Measurements from ENCODE around the gene ADCY2.

ADCY2 gene

GRCh38 chr5:7779019-7780005 lies 383.4 kb downstream of the ADCY2 start:
- Histone ChIP-seq H3K4me1 (ENCODE audit: control insufficient read depth, insufficient read depth, low read length) (no peaks in the 10 kb centered on the region), H3K9ac (ENCODE audit: low read depth, low read length) (no peak overlapping the region), H3K36me3 (ENCODE audit: control insufficient read depth, insufficient read depth, low read length) (peaks cover 3% of the 10 kb centered on the region), H3K4me3 (ENCODE audit: low read depth, low read length) (no peak overlapping the region), H3K27me3 (ENCODE audit: control insufficient read depth, insufficient read depth, low read length) (no peaks in the 10 kb centered on the region), H3K9me3 (ENCODE audit: control insufficient read depth, insufficient read depth, low read length) (no peaks in the 10 kb centered on the region)

GRCh38 chr5:7781899-7782298 lies 386.0 kb downstream of the ADCY2 start:
- Histone ChIP-seq H3K36me3 (ENCODE audit: control insufficient read depth, insufficient read depth, low read length) (peaks cover 3% of the 10 kb centered on the region), H3K9me3 (ENCODE audit: control insufficient read depth, insufficient read depth, low read length) (no peaks in the 10 kb centered on the region), H3K27me3 (ENCODE audit: control insufficient read depth, insufficient read depth, low read length) (no peaks in the 10 kb centered on the region), H3K4me1 (ENCODE audit: control insufficient read depth, insufficient read depth, low read length) (peaks cover 6% of the 10 kb centered on the region), H3K4me3 (ENCODE audit: low read depth, low read length) (no peak overlapping the region), H3K9ac (ENCODE audit: low read depth, low read length) (no peak overlapping the region)

- H3K9ac ChIP-seq (ENCODE audit: low read depth, low read length), result no peak overlapping the region
- no peaks in the 10 kb centered on the region for H3K36me3 ChIP-seq (ENCODE audit: control insufficient read depth, insufficient read depth, low read length)
- no peaks in the 10 kb centered on the region for H3K27me3 ChIP-seq (ENCODE audit: control insufficient read depth, insufficient read depth, low read length)
- H3K4me3 ChIP-seq (ENCODE audit: low read depth, low read length), result no peak overlapping the region
- no peaks in the 10 kb centered on the region for H3K9me3 ChIP-seq (ENCODE audit: control insufficient read depth, insufficient read depth, low read length)
- peaks cover 6% of the 10 kb centered on the region for H3K4me1 ChIP-seq (ENCODE audit: control insufficient read depth, insufficient read depth, low read length)
Measured at GRCh38 chr5:7784683-7785380, 388.9 kb downstream of the ADCY2 start.

- no peak overlapping the region for H3K9ac ChIP-seq (ENCODE audit: low read depth, low read length)
- H3K4me1 ChIP-seq (ENCODE audit: control insufficient read depth, insufficient read depth, low read length), result peaks cover 6% of the 10 kb centered on the region
- no peaks in the 10 kb centered on the region for H3K27me3 ChIP-seq (ENCODE audit: control insufficient read depth, insufficient read depth, low read length)
- H3K36me3 ChIP-seq (ENCODE audit: control insufficient read depth, insufficient read depth, low read length), result peaks cover 3% of the 10 kb centered on the region
- H3K9me3 ChIP-seq (ENCODE audit: control insufficient read depth, insufficient read depth, low read length), result no peaks in the 10 kb centered on the region
- no peak overlapping the region for H3K4me3 ChIP-seq (ENCODE audit: low read depth, low read length)
Measured at GRCh38 chr5:7787770-7788169, 391.8 kb downstream of the ADCY2 start.

- Histone ChIP-seq H3K27me3 (ENCODE audit: control insufficient read depth, insufficient read depth, low read length) (no peaks in the 10 kb centered on the region), H3K9ac (ENCODE audit: low read depth, low read length) (no peak overlapping the region), H3K4me1 (ENCODE audit: control insufficient read depth, insufficient read depth, low read length) (peaks cover 6% of the 10 kb centered on the region), H3K4me3 (ENCODE audit: low read depth, low read length) (no peak overlapping the region), H3K9me3 (ENCODE audit: control insufficient read depth, insufficient read depth, low read length) (no peaks in the 10 kb centered on the region), H3K36me3 (ENCODE audit: control insufficient read depth, insufficient read depth, low read length) (peaks cover 6% of the 10 kb centered on the region)
Measured at GRCh38 chr5:7789567-7789966, 393.6 kb downstream of the ADCY2 start.

- peaks cover 3% of the 10 kb centered on the region for H3K4me1 ChIP-seq (ENCODE audit: control insufficient read depth, insufficient read depth, low read length)
- H3K27me3 ChIP-seq (ENCODE audit: control insufficient read depth, insufficient read depth, low read length), result no peaks in the 10 kb centered on the region
- H3K36me3 ChIP-seq (ENCODE audit: control insufficient read depth, insufficient read depth, low read length), result peaks cover 6% of the 10 kb centered on the region
- no peak overlapping the region for H3K4me3 ChIP-seq (ENCODE audit: low read depth, low read length)
- H3K9me3 ChIP-seq (ENCODE audit: control insufficient read depth, insufficient read depth, low read length), result no peaks in the 10 kb centered on the region
- H3K9ac ChIP-seq (ENCODE audit: low read depth, low read length), result no peak overlapping the region
Measured at GRCh38 chr5:7793895-7794294, 398.0 kb downstream of the ADCY2 start.

GRCh38 chr5:7794311-7794710 lies 398.4 kb downstream of the ADCY2 start:
- Histone ChIP-seq H3K27me3 (ENCODE audit: control insufficient read depth, insufficient read depth, low read length) (no peaks in the 10 kb centered on the region), H3K9me3 (ENCODE audit: control insufficient read depth, insufficient read depth, low read length) (no peaks in the 10 kb centered on the region), H3K36me3 (ENCODE audit: control insufficient read depth, insufficient read depth, low read length) (peaks cover 6% of the 10 kb centered on the region), H3K4me3 (ENCODE audit: low read depth, low read length) (no peak overlapping the region), H3K4me1 (ENCODE audit: control insufficient read depth, insufficient read depth, low read length) (peaks cover 3% of the 10 kb centered on the region), H3K9ac (ENCODE audit: low read depth, low read length) (no peak overlapping the region)

- Histone ChIP-seq H3K36me3 (ENCODE audit: control insufficient read depth, insufficient read depth, low read length) (peaks cover 6% of the 10 kb centered on the region), H3K9ac (ENCODE audit: low read depth, low read length) (no peak overlapping the region), H3K4me1 (ENCODE audit: control insufficient read depth, insufficient read depth, low read length) (peaks cover 3% of the 10 kb centered on the region), H3K9me3 (ENCODE audit: control insufficient read depth, insufficient read depth, low read length) (no peaks in the 10 kb centered on the region), H3K4me3 (ENCODE audit: low read depth, low read length) (no peak overlapping the region), H3K27me3 (ENCODE audit: control insufficient read depth, insufficient read depth, low read length) (no peaks in the 10 kb centered on the region)
Measured at GRCh38 chr5:7794823-7795222, 398.9 kb downstream of the ADCY2 start.

- Histone ChIP-seq H3K4me3 (ENCODE audit: low read depth, low read length) (no peak overlapping the region), H3K9ac (ENCODE audit: low read depth, low read length) (no peak overlapping the region), H3K9me3 (ENCODE audit: control insufficient read depth, insufficient read depth, low read length) (no peaks in the 10 kb centered on the region), H3K27me3 (ENCODE audit: control insufficient read depth, insufficient read depth, low read length) (no peaks in the 10 kb centered on the region), H3K36me3 (ENCODE audit: control insufficient read depth, insufficient read depth, low read length) (peaks cover 6% of the 10 kb centered on the region), H3K4me1 (ENCODE audit: control insufficient read depth, insufficient read depth, low read length) (peaks cover 3% of the 10 kb centered on the region)
Measured at GRCh38 chr5:7795306-7795705, 399.4 kb downstream of the ADCY2 start.

GRCh38 chr5:7801891-7802614 lies 406.1 kb downstream of the ADCY2 start:
- Histone ChIP-seq H3K9ac (ENCODE audit: low read depth, low read length) (no peak overlapping the region), H3K4me1 (ENCODE audit: control insufficient read depth, insufficient read depth, low read length) (no peaks in the 10 kb centered on the region), H3K36me3 (ENCODE audit: control insufficient read depth, insufficient read depth, low read length) (no peaks in the 10 kb centered on the region), H3K4me3 (ENCODE audit: low read depth, low read length) (no peak overlapping the region), H3K27me3 (ENCODE audit: control insufficient read depth, insufficient read depth, low read length) (no peaks in the 10 kb centered on the region), H3K9me3 (ENCODE audit: control insufficient read depth, insufficient read depth, low read length) (no peaks in the 10 kb centered on the region)

GRCh38 chr5:7802855-7803254 lies 406.9 kb downstream of the ADCY2 start:
- Histone ChIP-seq H3K9me3 (ENCODE audit: control insufficient read depth, insufficient read depth, low read length) (no peaks in the 10 kb centered on the region), H3K27me3 (ENCODE audit: control insufficient read depth, insufficient read depth, low read length) (no peaks in the 10 kb centered on the region), H3K36me3 (ENCODE audit: control insufficient read depth, insufficient read depth, low read length) (no peaks in the 10 kb centered on the region), H3K4me3 (ENCODE audit: low read depth, low read length) (no peak overlapping the region), H3K9ac (ENCODE audit: low read depth, low read length) (no peak overlapping the region), H3K4me1 (ENCODE audit: control insufficient read depth, insufficient read depth, low read length) (no peaks in the 10 kb centered on the region)

All from iPS-15b (cell line).